K562 (cell line): ENCODE measurements around the gene ZNF687. TPM values are rescaled to one million over a fixed set of nuclear protein-coding genes. Genes with fewer than 3 reads are reported as not detected.

Experiments
- BDP1 ChIP-seq: IDR thresholded peaks from 3 replicates; pipeline ENCODE4 v1.6.1; 2011; ENCODE audit not compliant: insufficient read length, insufficient read depth
- BRF1 ChIP-seq: IDR thresholded peaks from 3 replicates; pipeline ENCODE4 v1.6.1; 2011; ENCODE audit warnings: borderline replicate concordance, mild to moderate bottlenecking; ENCODE audit not compliant: insufficient read length; ENCODE audit errors: extremely low read depth
- DIDO1 ChIP-seq: fragments of 450-650 bp; IDR thresholded peaks from 2 replicates; pipeline ENCODE4 v1.6.1; 2016; ENCODE audit warnings: low read depth, missing biosample characterization, missing genetic modification characterization
- E2F4 ChIP-seq: sonication (generic); formaldehyde crosslinking; IDR thresholded peaks from 2 replicates; pipeline ENCODE4 v1.8.0; 2022; ENCODE audit warnings: mild to moderate bottlenecking, low read depth, missing genetic modification reagents
- FIP1L1 ChIP-seq: fragments of 200-400 bp; formaldehyde crosslinking; IDR thresholded peaks from 2 replicates; pipeline ENCODE4 v1.6.1; 2018; ENCODE audit warnings: mild to moderate bottlenecking, low read depth, low read length; ENCODE audit not compliant: poor library complexity, severe bottlenecking
- FOXK1 ChIP-seq: sonication (generic); formaldehyde crosslinking; IDR thresholded peaks from 2 replicates; pipeline ENCODE4 v1.8.0; 2022; ENCODE audit warnings: missing genetic modification reagents, mild to moderate bottlenecking, borderline replicate concordance
- HDAC6 ChIP-seq: IDR thresholded peaks from 2 replicates; pipeline ENCODE4 v1.6.1; 2012; ENCODE audit warnings: low read depth, mild to moderate bottlenecking, control low read depth, inconsistent platforms, low read length, moderate library complexity
- HMG20A ChIP-seq: fragments of 450-650 bp; formaldehyde crosslinking; conservative IDR thresholded peaks from 2 replicates; pipeline ENCODE4 v1.4.0; 2020; ENCODE audit warnings: mild to moderate bottlenecking, mixed read lengths
- HNRNPUL1 ChIP-seq: fragments of 200-400 bp; formaldehyde crosslinking; IDR thresholded peaks from 2 replicates; pipeline ENCODE4 v1.6.1; 2017; ENCODE audit warnings: low read length
- KLF1 ChIP-seq: fragments of 450-650 bp; IDR thresholded peaks from 2 replicates; pipeline ENCODE4 v1.6.1; 2016; ENCODE audit warnings: missing genetic modification characterization, missing compliant biosample characterization
- LARP7 ChIP-seq: fragments of 450-650 bp; IDR thresholded peaks from 2 replicates; pipeline ENCODE4 v1.6.1; 2016
- MAFG ChIP-seq: fragments of 450-650 bp; conservative IDR thresholded peaks from 2 replicates; pipeline ENCODE4 v1.6.1; 2016; ENCODE audit warnings: missing genetic modification characterization, missing compliant biosample characterization
- PCBP1 ChIP-seq: fragments of 200-400 bp; formaldehyde crosslinking; IDR thresholded peaks from 2 replicates; pipeline ENCODE4 v1.6.1; 2018; ENCODE audit warnings: mild to moderate bottlenecking, low read depth, low read length; ENCODE audit not compliant: poor library complexity, severe bottlenecking
- PHB ChIP-seq: fragments of 250-450 bp; sonication (Bioruptor Pico); IDR thresholded peaks from 2 replicates; pipeline ENCODE4 v1.5.0; 2021
- POU5F1 ChIP-seq: fragments of 150-350 bp; IDR thresholded peaks from 2 replicates; pipeline ENCODE4 v1.6.1; 2014; ENCODE audit warnings: borderline replicate concordance, low read length, low read depth, mild to moderate bottlenecking; ENCODE audit not compliant: partially characterized antibody
- RAD21 ChIP-seq, 2 experiments: fragments of 250-450 bp in 1 of 2; fragments of 450-650 bp in 1 of 2; sonication (Bioruptor Pico) in 1 of 2; formaldehyde crosslinking in 1 of 2; IDR thresholded peaks in 1 of 2; conservative IDR thresholded peaks in 1 of 2; 2 replicates each; pipeline versions ENCODE4 v1.4.0 to v1.8.0; 2020 to 2022; ENCODE audit warnings: mild to moderate bottlenecking in 2 of 2, moderate library complexity in 1 of 2
- RBBP5 ChIP-seq: fragments of 200-600 bp; sonication (generic); IDR thresholded peaks from 2 replicates; pipeline ENCODE4 v1.6.1; 2012; ENCODE audit warnings: borderline replicate concordance, mild to moderate bottlenecking, low read length, control low read depth, inconsistent platforms; ENCODE audit not compliant: insufficient read depth, poor library complexity, severe bottlenecking
- SRF ChIP-seq, 2 experiments: fragments of 250-450, 450-650 bp in 1 of 2; sonication (Bioruptor Pico) in 1 of 2; sonication (generic) in 1 of 2; formaldehyde crosslinking; IDR thresholded peaks; 2 replicates each; pipeline versions ENCODE4 v1.5.0 to v1.5.1; 2020 to 2022; ENCODE audit warnings: mild to moderate bottlenecking in 1 of 2, missing genetic modification reagents in 1 of 2
- SRSF9 ChIP-seq: fragments of 200-400 bp; formaldehyde crosslinking; IDR thresholded peaks from 2 replicates; pipeline ENCODE4 v1.6.1; 2017; ENCODE audit warnings: low read depth, low read length, borderline replicate concordance
- TAF1 ChIP-seq: IDR thresholded peaks from 2 replicates; pipeline ENCODE4 v1.6.1; 2011; ENCODE audit warnings: mild to moderate bottlenecking, low read length, moderate library complexity; ENCODE audit not compliant: insufficient read depth, control insufficient read depth, severe bottlenecking; ENCODE audit errors: extremely low read depth
- TCF7 ChIP-seq: sonication (generic); IDR thresholded peaks from 2 replicates; pipeline ENCODE4 v1.6.1; 2016; ENCODE audit warnings: antibody characterized with exemption, borderline replicate concordance
- THRAP3 ChIP-seq: fragments of 450-650 bp; IDR thresholded peaks from 2 replicates; pipeline ENCODE4 v1.6.1; 2016; ENCODE audit warnings: mild to moderate bottlenecking, inconsistent platforms, borderline replicate concordance
- ZNF124 ChIP-seq: sonication (generic); formaldehyde crosslinking; IDR thresholded peaks from 2 replicates; pipeline ENCODE4 v1.8.1; 2022; ENCODE audit warnings: missing genetic modification reagents
- ZNF644 ChIP-seq: fragments of 200-800 bp; sonication (Bioruptor generic); IDR thresholded peaks from 2 replicates; pipeline ENCODE4 v1.6.1; 2016; ENCODE audit warnings: low read depth, missing genetic modification characterization, missing compliant biosample characterization
- ZNF696 ChIP-seq: fragments of 250-450 bp; sonication (Bioruptor Pico); conservative IDR thresholded peaks from 2 replicates; pipeline ENCODE4 v1.4.0; 2020; ENCODE audit warnings: mild to moderate bottlenecking, moderate library complexity
- ZNF830 ChIP-seq: fragments of 250-450 bp; sonication (Bioruptor Pico); IDR thresholded peaks from 2 replicates; pipeline ENCODE4 v1.5.0; 2021; ENCODE audit warnings: mild to moderate bottlenecking
- polyA plus RNA-seq, 8 experiments: library from polyadenylated mRNA; depleted of rRNA in 4 of 8; stranded (reverse) in 5 of 8; unstranded in 3 of 8; fragments of >200 nt; fragmentation: Nextera tagmentation in 2 of 8; fragmentation: Illumina TruSeq in 1 of 8; extraction: Ambion mirVana in 2 of 8; extraction: Trizol in 1 of 8; gene quantifications; 2 replicates each; pipeline versions ENCODE4 v1.2.1 to v1.2.3, GENCODE V29; 2011 to 2014; ENCODE audit warnings: inconsistent platforms in 1 of 8, missing spikeins in 1 of 8
- total RNA-seq, 7 experiments: library from RNA; depleted of rRNA in 6 of 7; stranded (reverse); fragments of >200 nt in 6 of 7; fragmentation: Illumina TruSeq in 2 of 7; extraction: Trizol in 2 of 7; gene quantifications; 2 replicates each; pipeline versions ENCODE4 v1.2.1 to v1.2.3, GENCODE V29; 2011 to 2021; ENCODE audit warnings: low replicate concordance in 1 of 7

ZNF687 gene
- total and polyA plus RNA-seq, 9 of the 15 experiments (the other 6 are each of a cell fraction or from before 2014, with no cell fraction given) = 0.13 to 26.4 (median 10.6) TPM

GRCh38 chr1:151311589-151312331 lies 29.7 kb downstream of the ZNF687 start (continued):
- TF ChIP-seq ZNF696 (CRISPR knock-in tag) (no peak), RAD21 (CRISPR knock-in tag; conservative IDR thresholded peaks at IDR 0.05 in 1 of 2, IDR thresholded peaks at IDR 0.05 in 1 of 2) (peak in 1 of 2 experiments; percentile 25; a peak in 1 of 4 replicates), KLF1 (tag) (no peak), SRF (CRISPR knock-in tag; IDR thresholded peaks at IDR 0.05) (0 out of 4 replicates have a peak, but pooled peaks of 1 of the 2 experiments have one; percentile 49), ZNF124 (CRISPR knock-in tag) (no peak), RBBP5 (peak; percentile 10), THRAP3 (no peak), E2F4 (CRISPR knock-in tag) (no peak), PHB (no peak), PCBP1 (no peak), BRF1 (no peak), HNRNPUL1 (no peak), SRSF9 (no peak), ZNF830 (CRISPR knock-in tag) (0 out of 2 replicates have a peak, but pooled peaks have one; percentile 70), BDP1 (no peak), POU5F1 (no peak), TAF1 (peak; percentile 30), LARP7 (no peak), FIP1L1 (no peak), FOXK1 (CRISPR knock-in tag) (no peak), MAFG (peak; percentile 80), HMG20A (CRISPR knock-in tag) (no peak), DIDO1 (tag) (no peak), ZNF644 (tag) (peak; percentile 85), TCF7 (no peak), HDAC6 (no peak)
